Measurements from ENCODE around the gene SDK1.

Gene SDK1

DNA sequence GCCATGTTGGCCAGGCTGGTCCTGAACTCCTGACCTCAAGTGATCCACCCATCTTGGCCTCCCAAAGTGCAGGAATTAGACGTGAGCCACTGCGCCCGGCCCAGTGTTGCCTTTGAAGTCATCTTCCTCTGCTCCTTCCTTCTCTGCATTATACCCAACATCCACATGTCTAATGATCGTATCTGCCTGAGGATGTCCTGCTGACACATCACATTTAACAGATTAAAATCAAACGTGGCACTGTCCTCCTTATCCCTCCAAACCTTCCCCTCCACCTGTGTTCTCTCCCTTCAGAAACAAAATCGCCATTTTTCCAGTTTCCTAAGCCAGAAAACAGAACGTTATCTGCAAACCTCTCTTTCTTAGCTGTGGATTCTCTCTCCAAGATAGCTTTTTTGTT is 8.4 kb upstream of the SDK1 start:
- no peak for DNase-seq (ENCODE audit: low read depth in 2 of 2)

DNA sequence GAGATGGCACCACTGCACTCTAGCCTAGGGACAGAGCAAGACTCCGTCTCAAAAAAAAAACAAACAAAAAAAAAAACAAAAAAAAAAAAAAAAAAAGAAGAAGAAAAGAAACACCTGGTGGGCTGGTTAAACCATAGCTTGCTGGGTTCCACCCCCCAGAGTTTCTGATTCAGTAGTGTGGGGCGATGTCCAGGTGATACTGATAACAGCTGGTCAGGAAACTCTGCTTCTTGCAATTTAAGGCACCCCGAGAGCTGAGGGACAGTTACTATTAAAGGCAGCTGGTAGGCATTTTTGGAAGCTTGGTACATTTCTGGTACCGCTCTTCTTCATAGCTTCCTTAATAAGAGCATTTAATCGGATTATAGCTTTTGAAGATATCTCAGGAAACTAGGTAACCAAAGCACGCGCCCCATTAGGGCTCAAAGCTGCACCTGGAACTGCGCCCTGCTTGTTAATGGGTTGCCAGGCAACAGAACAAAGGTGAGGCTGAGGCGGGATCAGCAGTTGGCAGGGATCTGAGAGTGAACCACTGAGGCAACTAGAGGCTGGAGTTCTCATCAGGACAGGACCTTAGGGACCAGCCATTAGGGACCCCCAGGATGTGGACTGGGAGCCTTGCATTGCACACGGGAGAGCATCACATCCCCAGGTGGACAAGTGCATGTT is 6.5 kb upstream of the SDK1 start:
- no peak for DNase-seq (ENCODE audit: low read depth in 2 of 2)

DNA sequence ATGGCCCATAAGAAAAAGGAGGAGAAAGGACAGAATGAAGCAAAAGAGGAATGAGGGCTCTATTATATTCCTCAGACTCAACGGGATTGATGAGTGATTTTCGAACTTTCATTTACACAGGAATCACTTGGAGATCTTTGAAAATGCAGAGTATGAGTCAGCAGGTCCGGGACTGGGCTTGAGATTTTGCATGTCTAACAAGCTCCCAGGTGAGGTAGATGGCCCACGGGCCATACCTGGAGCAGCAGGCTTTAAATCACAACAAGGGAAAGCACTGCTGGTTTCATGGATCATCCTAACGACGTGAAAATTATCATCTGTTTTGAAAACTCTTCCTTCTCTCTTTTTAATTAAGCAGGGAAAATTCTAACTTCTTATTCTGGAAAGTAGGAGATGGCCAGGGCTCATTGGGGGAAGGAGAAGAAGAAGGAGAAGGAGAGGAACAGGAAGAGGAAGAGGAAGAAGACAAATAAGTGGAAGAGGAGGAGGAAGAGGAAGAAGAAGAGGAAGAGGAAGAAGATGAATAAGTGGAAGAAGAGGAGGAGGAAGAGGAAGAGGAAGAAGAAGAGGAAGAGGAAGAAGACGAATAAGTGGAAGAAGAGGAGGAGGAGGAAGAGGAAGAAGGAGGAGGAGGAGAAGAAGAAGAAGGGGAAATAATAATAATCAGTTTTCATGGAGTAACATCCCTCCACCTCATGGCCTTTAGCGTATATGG is 3.8 kb upstream of the SDK1 start:
- DNase-seq (ENCODE audit: low read depth in 2 of 2): no peak

DNA sequence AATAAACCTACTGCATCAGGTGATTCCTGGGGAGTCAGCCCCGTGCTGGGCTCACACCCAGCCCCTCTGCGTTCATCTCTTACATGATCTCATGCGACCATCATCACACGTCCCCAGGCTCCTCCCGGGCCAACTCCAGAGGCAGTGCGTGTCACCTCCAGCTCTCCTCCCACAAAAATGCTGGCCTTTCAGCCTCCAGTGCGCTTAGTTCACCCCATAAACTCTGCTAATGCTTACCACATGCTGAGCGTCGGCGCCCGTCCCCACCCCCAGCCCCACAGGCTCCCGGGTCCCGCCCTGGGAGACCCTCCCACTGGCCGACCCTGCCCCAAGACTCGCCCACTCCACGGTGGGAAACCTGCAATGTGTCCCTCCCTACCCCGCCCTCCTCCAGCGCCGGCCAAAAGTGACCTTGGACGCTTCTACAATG is 816 bp upstream of the SDK1 start:
- DNase-seq (ENCODE audit: low read depth in 2 of 2): no peak

DNA sequence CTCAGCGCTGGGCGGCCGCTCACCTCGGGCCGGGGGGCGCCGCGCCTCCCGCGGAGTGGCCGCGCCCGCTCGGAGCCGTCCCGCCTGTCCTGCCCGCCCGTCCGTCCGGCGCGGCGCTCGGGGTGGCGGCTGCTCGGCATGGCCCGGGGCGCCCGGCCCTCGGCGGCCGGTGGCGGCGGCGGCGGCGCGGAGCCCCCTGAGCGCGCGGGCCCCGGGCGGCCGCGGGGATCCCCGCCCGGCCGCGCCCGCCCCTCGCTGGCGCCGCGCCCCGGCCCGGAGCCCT is 338 bp downstream of the SDK1 start:
- DNase-seq (ENCODE audit: low read depth in 2 of 2): no peak

DNA sequence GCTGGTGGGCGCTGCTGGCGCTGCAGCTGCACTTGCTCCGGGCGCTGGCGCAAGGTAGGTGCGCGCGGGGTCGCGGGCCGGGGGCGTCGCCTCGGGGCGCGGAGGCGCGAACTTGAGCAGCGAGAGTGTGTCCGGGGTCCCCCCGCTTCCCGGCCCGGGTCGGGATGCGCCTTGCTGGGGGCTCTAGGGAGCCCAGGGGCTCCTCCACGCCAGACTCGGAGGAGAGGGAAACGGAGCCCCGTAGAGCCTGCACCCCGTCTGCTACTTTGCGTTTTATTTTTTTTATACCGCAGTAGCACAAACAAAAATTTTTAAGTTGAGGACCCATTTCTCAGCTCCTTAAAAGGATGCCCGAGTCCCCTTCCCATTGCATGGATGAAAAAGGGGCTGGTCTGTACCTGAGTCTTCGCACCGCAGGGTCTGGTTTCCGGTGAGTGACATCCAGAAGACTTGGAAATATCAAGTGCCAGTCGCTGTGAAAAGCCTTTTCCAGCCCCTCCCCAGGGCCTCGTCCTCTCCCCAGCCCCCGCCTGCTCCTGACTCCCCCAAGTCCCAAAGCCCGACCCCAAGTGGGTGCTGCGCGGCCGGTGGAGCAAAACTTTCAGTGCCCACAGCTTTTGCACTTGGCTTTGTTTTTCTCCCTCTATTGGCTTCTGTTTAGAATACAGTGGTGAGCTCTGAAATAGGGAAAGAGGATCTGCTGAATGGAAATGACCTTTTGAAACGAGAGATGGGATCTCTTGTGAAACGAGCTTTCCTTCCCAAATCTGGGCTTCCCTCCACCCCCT is 973 bp downstream of the SDK1 start:
- DNase-seq (ENCODE audit: low read depth in 2 of 2): no peak

DNA sequence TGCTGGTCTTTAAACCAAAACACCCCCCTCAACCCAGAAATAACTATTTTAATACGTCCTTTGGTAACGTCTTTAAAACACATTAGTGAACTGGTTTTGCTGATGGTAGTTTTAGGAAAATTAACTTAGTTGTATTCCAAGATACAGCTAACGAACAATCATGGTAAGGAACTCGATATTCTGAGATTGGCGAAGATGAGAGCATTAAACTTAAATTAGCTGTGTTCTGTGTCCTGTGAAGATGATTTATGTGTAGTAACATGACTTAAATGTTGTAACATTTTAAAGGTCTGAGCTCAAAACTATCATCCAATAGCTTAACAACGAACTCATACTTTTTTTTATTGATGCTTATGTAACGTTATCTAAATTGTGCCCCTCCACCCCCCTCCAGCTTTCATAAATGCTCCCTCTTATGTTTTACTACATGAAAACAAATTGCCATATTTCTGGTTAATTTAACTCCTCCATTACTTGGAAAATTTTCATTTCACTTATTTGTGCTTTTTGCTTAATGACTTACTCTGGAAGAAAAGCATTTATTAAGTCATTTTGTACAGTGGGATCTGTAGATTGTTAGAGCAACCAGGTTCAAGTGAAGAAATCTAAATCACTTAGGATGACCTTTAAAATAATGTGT is 1.7 kb downstream of the SDK1 start:
- no peak for DNase-seq (ENCODE audit: low read depth in 2 of 2)

DNA sequence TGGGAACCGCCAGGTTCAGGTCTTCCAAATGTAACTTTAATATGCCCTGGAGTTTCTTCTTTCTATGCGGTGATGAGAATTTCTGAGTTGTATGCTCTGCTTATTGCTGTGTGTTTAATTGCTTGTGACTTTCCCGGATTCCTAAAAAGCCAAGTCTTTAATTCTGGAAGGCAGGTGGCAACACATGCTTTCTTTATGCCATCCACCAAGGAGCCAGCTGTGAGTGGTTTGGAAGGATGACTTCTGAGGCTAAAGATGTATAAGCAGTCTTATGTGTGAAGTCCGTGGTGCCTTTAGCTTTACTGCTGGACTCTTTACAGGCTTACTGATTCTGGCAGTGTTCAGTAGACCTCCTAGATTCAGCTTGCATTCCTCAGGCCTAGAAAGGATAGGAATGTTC is 3.1 kb downstream of the SDK1 start:
- DNase-seq (ENCODE audit: low read depth in 2 of 2): no peak

DNA sequence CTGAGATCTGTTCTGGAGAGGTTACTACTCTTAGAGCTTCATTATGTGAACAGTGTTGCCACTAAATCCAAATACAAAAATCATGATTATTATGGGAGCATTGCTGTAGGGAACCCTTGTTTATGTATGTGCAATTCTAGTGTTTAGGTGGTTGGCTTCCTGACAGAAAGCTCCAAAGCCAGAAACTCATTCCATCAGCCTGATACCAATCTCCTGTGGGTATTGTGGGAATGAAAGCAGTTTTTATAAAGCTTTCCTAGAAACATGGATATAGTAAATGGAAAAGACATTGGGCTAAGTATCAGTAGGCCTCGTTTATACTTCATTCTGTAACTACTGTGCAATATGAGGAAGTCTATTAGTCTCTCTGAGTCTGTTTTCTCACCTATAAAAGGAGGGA is 6.4 kb downstream of the SDK1 start:
- no peak for DNase-seq (ENCODE audit: low read depth in 2 of 2)

DNA sequence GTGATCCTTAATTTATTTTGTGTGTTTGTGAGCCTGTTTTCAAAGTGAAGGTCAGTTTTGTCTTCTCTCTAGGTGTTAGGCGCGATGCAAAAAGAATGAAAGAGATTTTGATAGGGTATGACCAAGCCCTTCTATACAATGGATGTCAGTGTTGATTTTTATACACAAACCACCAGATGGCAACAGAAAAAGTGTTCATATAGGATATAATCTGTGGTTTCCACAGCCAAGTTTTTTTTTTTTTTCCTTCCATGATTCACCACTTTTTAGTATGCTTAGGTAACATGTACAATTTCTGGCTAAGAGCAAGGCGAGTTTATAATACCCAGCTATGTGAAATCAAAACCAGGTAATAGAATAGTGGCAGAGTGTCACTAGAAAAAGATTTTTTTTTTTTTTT is 8.1 kb downstream of the SDK1 start:
- DNase-seq (ENCODE audit: low read depth in 2 of 2): no peak

DNA sequence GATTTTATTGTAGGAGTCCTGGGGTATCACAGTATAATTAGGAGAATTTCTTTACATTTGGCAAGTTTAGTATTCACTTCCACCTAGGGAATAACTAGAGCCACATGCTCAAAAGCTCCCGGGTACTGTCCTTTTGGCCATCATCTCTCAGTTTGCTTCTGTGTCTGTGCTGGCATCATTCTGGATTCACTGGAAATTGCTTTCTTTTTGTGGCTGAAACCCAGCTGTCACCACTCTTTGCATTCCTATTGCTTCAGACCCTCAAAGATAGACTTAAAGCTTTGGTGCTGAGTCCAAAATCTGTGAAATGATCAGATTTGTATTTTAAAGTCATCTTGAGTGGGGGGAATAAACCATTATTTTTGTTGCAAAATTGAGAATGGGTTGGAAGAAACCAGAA is 8.9 kb downstream of the SDK1 start:
- no peak for DNase-seq (ENCODE audit: low read depth in 2 of 2)

DNA sequence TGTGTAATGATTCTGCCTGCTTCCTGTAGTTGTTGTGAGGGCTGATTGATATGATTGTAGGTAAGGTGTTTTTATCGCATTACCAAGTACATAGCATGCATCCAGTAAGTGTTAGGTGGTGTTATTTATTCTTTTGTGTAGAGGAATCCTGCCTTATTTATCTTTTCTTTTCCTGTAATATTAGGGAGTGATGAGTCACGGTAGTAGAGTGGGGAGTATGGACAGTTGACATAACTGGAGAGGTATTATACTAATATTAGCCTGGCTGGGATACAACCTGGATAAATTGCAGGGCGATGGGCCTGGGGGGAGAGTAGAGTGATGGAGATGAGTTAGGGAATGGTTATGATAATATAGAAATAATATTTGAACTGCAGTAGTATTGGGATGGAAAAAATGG is 9.8 kb downstream of the SDK1 start:
- DNase-seq (ENCODE audit: low read depth in 2 of 2): no peak

DNA sequence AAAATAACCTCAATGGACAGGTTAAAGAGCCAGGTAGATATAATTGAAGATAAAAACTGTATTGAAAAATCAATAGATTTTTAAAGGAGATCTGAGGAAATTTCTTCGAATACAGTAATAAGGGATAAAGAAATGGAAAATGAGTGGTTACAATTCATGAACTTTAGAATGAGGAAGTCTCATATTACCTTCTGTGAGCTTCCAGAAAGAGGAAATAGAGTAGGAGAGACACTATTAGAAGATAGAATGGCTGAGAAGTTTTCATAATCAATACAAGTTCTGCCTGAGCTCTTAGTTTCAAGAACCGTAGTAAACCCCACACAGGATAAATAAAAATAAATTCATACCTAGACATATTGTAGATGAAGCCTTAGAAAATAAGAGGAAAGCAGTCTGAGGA is 11.5 kb downstream of the SDK1 start:
- no peak for DNase-seq (ENCODE audit: low read depth in 2 of 2)

DNA sequence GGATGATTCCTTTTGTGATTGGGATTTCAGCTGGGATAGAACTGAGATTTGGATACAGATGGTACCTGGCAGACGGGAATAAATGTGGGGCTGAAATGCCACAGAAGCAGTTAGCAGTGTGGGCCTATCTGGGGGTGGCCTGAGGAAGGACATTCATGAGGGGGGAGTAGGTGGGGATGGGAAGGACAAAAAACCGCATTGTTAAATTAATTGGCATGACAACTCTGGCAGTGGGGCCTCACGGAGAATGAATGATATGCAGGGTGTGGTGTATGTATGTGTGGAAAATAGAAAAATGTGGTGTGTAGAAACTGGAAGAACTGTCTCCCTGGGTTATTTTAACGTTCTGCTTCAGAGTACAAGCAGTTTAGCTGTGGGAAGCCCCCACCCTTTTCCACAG is 17.8 kb downstream of the SDK1 start:
- DNase-seq (ENCODE audit: low read depth in 2 of 2): no peak

DNA sequence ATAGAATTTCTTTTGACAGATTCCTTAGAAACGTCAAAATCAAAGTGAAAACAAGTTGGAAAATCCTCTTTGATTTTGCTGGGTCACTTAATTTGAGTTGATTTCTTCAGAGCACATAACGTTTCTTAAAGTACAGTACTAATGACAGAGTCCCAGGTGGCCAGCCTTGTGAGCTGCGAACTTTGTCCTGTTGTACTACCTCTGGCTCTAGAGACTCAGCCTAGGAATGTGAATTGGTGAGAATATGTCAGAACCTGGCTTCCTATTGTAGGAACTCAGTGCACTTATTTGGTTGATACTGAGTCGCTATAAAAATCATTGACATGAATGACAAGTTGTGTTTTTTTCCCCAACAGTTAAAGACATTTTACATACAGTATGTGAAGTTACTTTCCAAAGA is 20.2 kb downstream of the SDK1 start:
- DNase-seq (ENCODE audit: low read depth in 2 of 2): no peak

DNA sequence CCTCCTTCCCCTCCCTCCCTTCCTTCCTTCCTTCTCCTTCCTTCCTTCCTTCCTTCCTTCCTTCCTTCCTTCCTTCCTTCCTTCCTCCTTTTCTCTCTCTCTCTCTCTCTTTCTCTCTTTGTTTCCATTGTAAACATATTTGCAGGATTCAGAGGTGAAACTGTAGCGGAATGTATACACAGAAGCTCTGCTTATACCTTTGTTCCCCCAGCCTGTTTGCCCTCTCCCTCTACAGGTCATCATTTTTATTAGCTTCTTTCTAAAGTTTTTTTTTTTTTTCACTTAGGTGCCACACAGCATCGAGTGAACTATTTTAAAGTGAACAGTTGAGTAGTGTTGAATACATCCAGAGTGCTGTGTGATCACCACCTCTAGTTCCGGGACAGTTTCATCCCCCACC is 20.7 kb downstream of the SDK1 start:
- no peak for DNase-seq (ENCODE audit: low read depth in 2 of 2)

DNA sequence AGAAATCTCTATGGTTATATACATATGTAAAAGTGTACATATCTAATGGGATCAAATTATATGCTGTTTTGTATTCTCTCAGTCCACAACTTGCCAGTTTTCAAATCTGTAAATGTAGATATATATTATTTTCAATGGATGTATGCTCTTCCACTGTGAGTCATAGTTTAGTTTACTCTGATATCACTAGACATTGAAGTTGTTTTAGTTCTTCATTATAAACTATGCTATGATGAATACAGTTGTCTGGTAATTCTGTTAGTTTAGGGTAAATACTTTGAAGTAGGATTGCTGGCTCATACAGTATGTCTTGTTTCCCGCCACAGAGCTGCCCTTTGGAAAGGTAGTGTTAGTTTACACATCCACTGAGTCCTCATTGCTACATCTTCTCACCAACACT is 25.2 kb downstream of the SDK1 start:
- DNase-seq (ENCODE audit: low read depth in 2 of 2): no peak

DNA sequence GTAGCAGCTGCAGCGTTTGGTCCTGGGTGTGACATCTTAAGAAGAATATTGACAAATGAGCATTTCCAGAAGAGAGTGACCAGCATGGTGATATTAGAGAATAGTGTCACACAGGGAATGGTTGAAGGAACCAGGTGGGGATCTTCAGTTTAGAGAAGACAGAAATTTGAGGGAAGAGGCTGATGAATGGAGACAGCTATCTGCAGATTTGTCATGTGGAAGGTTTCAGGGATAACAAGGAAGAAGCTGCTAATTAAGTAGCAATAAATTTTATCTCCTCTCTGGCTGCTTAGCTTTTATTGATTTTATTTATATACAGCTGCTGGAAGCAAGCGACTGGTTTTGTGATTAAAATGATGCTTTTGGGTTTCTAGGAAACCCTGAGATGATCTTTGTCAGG is 26.0 kb downstream of the SDK1 start:
- no peak for DNase-seq (ENCODE audit: low read depth in 2 of 2)

DNA sequence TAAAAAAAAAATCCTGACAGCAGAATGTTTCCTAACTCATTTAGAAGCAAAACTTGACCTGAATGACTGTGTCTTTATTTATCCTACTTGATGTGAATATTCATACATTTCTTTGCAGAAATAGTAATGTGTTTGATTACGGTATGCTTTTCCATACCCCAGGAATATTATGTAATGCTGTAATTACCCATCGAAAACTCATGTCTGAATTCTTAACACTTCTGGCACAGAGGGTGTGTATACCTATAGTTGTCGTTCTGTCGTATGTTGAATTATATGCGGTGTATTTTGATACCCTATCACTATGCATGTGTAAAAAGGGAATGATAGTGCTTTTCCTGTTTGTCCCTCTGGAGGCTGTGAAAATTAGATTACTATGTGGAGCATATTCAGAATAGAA is 26.6 kb downstream of the SDK1 start:
- no peak for DNase-seq (ENCODE audit: low read depth in 2 of 2)

DNA sequence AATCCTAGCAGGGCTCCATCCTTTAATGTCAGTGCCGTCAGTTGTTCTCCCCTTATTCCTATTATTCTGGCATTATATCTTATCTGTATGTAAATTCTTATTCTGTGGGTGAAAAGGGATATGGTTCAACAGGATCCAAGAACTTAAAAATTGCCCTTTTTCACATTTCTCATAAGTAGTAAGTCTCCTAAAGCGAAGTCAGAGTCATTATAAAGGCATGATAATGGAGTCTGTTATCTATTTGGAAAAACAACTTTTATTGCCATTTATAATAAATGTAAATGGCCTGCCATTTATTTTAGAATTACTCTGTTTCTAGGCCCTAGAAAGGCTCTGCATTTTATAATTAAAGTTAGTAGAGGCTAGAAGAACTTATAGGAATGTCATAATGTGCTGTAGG is 31.3 kb downstream of the SDK1 start:
- no peak for DNase-seq (ENCODE audit: low read depth in 2 of 2)

DNA sequence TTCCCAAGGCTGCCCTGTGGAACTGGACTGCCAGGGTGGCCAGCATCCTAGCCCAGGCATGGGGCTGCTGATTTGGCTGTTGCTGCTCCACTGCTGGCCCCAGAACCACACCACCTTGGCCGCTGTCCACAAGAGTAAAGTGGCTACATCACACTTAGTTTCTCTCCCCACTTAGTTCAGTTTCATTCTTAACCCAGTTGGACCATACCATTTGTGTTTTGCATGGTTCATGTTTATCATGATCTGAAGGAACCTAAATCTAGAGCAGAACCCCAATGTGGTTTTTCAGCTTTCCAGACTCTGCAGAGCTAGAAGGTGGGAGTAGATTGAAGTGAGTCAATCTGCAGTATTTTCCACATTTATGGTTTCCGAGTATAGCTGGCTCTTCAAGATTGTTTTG is 32.8 kb downstream of the SDK1 start:
- DNase-seq (ENCODE audit: low read depth in 2 of 2): no peak

DNA sequence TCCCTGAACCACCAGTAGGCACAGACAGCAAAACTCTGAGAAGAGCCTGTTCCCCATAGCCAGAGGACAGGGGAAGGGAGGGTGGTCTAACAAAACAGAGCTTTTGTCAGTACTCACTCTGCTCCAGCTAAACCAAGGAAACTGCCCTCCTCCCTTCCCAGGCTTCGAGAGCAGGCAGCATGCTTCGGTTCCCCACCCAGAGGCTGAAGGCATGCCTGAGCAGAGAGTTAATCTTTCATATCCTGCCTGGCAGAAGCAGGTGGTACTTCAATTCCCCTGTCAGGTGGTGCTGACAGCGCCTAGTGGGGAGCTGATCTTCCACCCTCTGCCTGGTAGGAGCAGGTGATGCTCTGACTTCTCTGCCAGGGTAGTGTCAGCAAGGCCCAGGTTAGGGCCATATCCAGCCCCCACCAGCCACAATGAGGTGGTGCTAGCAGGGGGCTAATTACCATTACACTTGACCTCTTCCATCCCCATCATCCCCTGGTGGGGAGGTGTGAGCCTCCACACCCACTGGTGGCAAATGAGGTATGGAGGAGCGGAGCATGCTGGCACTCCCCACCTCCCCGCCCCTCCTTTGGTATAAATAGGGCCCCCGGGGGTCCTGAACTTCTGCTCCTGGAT is 35.1 kb downstream of the SDK1 start:
- no peak for DNase-seq (ENCODE audit: low read depth in 2 of 2)
